Lung (tissue), 12 donors: ENCODE measurements around the gene DYNLRB1. TPM values are rescaled to one million over a fixed set of nuclear protein-coding genes. Genes with fewer than 3 reads are reported as not detected.

Experiments
- ATAC-seq: fragments of 200-7000 bp; cut with Tn5 transposase; one replicate; pipeline ENCODE4 v1.9.1; 2020; ENCODE audit warnings: moderate number of reproducible peaks; ENCODE audit not compliant: insufficient read depth, low FRiP score
- DNase-seq, 3 donors: peaks; one replicate each; pipeline ENCODE4 v3.0.0-alpha.2; 2013 to 2017
- H3K27ac ChIP-seq, 2 donors: one replicate each; pipeline ENCODE4 v1.5.1; 2013; ENCODE audit warnings: mild to moderate bottlenecking in 2 of 2, moderate library complexity in 2 of 2, control low read depth in 1 of 2, inconsistent platforms in 1 of 2, low read depth in 1 of 2, low read length in 1 of 2
- H3K27me3 ChIP-seq, 3 donors: one replicate each; pipeline ENCODE4 v1.5.1; 2013; ENCODE audit warnings: low read length in 2 of 3; ENCODE audit not compliant: control insufficient read depth in 3 of 3, insufficient read depth in 3 of 3
- H3K36me3 ChIP-seq, 4 donors: one replicate each; pipeline ENCODE4 v1.5.1; 2013; ENCODE audit warnings: low read length in 4 of 4, mild to moderate bottlenecking in 1 of 4, moderate library complexity in 1 of 4; ENCODE audit not compliant: control insufficient read depth in 4 of 4, insufficient read depth in 4 of 4
- H3K4me1 ChIP-seq, 5 donors: one replicate each; pipeline ENCODE4 v1.5.1; 2013; ENCODE audit warnings: low read length in 5 of 5, mild to moderate bottlenecking in 2 of 5, moderate library complexity in 1 of 5; ENCODE audit not compliant: control insufficient read depth in 5 of 5, insufficient read depth in 5 of 5
- H3K4me3 ChIP-seq: one replicate; pipeline ENCODE4 v1.5.1; 2013; ENCODE audit warnings: mild to moderate bottlenecking, control low read depth, moderate library complexity
- H3K9ac ChIP-seq, 2 donors: one replicate each; pipeline ENCODE4 v1.5.1; 2013; ENCODE audit warnings: low read length in 2 of 2, control low read depth in 1 of 2; ENCODE audit not compliant: insufficient read depth in 1 of 2
- H3K9me3 ChIP-seq, 4 donors: one replicate each; pipeline ENCODE4 v1.5.1; 2013; ENCODE audit warnings: low read length in 3 of 4, mild to moderate bottlenecking in 1 of 4, moderate library complexity in 1 of 4; ENCODE audit not compliant: control insufficient read depth in 4 of 4, insufficient read depth in 3 of 4
- WGBS, 2 donors: extraction: QIAGEN DNeasy Blood & Tissue Kit; methylation state at CpG; one replicate each; pipeline ENCODE4 v1.1.7; 2013; 5-methylcytosine and 5-hydroxymethylcytosine counted together
- polyA plus RNA-seq, 2 donors: library from polyadenylated mRNA; stranded (reverse); fragments of 200-250 nt; gene quantifications; one replicate each; pipeline ENCODE4 v1.2.1, GENCODE V29; 2013
- total RNA-seq, 2 donors: library from RNA; depleted of rRNA in 1 of 2; stranded (reverse); fragments of >200 nt in 1 of 2; gene quantifications; one replicate each; pipeline ENCODE4 v1.2.1, GENCODE V29; 2014 to 2021
- TF ChIP-seq, protein P1 (sequence below): IDR thresholded peaks from 2 replicates; pipeline ENCODE4 v1.5.1; 2012; ENCODE audit warnings: mild to moderate bottlenecking; ENCODE audit errors: control extremely low read depth, extremely low read depth
- donor health status: control.
- donor health status: control.
- donor health status: Bipolar disorder and iron deficiency.
- donor health status: healthy.
- donor health status: DM: yes; HTN: yes; CAD: no.

DYNLRB1 gene
- total and polyA plus RNA-seq, 4 donors: 77.3 to 433 (median 156) TPM

DNA sequence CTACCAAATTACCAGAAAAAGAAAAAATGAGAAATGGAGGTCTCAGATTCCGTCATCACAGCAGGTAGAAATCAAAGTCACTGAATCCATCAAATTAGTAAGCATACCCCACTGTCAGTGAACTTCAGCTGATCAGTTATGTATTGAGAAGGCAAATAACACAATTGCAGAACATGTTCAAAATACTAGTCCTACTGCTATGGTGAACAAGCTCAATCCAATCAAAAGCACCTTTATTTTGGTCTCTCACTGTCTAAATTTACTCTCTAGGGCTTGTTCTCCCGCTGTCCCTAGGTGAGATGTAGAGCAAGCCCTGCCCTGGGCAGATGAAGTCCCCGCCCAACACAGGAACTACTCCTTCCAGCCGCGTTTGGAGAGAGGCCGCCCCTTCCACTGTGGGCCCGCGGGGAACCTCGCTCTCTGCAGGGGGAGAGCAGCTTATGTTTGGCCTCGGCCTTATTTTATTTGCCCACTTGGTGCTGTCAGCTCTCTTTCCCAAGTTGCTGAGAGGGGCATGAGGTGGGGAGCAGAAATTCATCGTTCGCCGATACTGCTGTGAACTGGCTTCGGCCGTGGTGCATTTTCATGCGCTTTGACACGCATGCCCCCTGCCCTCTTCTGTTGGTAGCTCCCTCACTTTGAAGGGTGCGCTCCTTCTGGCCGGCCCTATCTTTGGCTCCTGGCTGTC lies 28.0 kb downstream of the DYNLRB1 start:
- TF ChIP-seq, protein P1, sequence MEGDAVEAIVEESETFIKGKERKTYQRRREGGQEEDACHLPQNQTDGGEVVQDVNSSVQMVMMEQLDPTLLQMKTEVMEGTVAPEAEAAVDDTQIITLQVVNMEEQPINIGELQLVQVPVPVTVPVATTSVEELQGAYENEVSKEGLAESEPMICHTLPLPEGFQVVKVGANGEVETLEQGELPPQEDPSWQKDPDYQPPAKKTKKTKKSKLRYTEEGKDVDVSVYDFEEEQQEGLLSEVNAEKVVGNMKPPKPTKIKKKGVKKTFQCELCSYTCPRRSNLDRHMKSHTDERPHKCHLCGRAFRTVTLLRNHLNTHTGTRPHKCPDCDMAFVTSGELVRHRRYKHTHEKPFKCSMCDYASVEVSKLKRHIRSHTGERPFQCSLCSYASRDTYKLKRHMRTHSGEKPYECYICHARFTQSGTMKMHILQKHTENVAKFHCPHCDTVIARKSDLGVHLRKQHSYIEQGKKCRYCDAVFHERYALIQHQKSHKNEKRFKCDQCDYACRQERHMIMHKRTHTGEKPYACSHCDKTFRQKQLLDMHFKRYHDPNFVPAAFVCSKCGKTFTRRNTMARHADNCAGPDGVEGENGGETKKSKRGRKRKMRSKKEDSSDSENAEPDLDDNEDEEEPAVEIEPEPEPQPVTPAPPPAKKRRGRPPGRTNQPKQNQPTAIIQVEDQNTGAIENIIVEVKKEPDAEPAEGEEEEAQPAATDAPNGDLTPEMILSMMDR: no peak
- Histone ChIP-seq H3K36me3 (peaks cover 0 to 24% (median 3%) of the 10 kb centered on the region in 4 donors), H3K4me3 (no peak overlapping the region), H3K4me1 (peaks cover 0 to 12% (median 0%) of the 10 kb centered on the region in 5 donors), H3K9me3 (no peaks in the 10 kb centered on the region), H3K9ac (no peak overlapping the region), H3K27ac (no peak overlapping the region), H3K27me3 (no peaks in the 10 kb centered on the region)
- ATAC-seq: no peak
- WGBS, 2 donors: 12 to 25% methylated on average over 19 of the region's 19 CpGs
- peak; percentile 38 to 54 (median 44) for DNase-seq

DNA sequence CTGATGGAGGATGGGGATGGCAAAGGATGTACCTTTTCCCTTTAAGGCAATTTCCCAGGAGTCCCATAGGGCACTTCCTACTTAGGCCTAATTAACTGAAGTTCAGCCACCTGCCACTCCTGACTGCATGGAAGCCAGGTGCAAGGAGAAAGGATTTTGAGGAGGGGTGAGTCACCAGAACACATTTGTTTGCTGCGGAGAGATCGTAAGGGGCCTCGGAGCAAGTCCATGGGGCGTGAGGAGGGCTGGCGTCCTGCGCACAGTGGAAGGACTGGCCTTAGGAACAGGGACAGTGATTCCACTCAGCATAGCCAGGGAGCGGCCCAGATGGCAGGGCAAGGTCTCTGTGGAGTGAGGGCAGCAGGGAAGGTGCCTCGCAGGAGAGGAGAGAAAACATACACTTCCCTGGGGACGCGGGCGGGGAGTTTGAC lies 30.5 kb downstream of the DYNLRB1 start:
- H3K4me1 ChIP-seq: peaks cover 0 to 16% (median 2%) of the 10 kb centered on the region in 5 donors
- 88 to 92% methylated on average over 11 of the region's 11 CpGs for WGBS, 2 donors
- no peaks in the 10 kb centered on the region for H3K27me3 ChIP-seq
- no peaks in the 10 kb centered on the region for H3K9me3 ChIP-seq
- ATAC-seq: no peak
- H3K9ac ChIP-seq: no peak overlapping the region
- peaks cover 0 to 8% (median 0%) of the 10 kb centered on the region in 4 donors for H3K36me3 ChIP-seq
- DNase-seq: no peak
- H3K27ac ChIP-seq: no peak overlapping the region
- no peak overlapping the region for H3K4me3 ChIP-seq
- TF ChIP-seq, protein P1: no peak

DNA sequence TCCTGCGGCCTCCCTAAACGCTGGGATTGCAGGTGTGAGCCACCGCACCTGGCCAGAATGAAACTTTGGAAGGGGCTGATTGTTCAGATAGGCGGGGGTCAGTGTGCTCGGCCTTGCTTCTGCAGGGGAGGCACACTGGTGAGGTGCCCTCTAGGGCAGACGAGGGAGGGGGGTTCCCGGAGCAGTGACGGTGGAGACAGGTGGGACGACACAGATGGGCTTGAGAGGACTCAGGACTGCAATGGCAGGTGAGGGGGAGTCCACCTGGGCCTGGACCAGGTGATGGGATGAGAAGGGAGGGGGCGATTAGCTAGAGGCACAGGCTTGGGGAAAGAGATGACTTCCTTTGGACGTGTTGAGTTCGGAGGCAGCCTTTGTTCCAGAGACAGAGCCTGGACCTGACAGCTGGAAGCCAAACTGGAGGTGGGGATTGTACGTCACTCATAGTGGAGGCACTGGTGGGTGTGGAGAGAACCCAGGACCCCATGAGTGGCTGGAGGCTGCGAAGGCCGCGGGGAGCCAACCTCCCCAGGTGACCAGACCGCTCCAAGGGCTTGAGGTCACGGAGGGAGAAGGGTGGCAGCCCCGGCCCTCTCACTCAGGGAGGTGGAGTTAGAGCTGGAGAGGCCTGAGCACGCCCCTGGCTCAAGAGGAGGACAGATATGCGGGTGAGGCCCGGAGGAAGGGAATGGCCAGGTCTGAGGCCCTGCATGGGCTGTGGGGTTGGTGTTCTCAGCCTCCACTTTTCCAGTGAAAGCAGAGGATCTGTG lies 31.8 kb downstream of the DYNLRB1 start:
- ATAC-seq (no peak), DNase-seq (no peak)
- H3K4me1 ChIP-seq: peaks cover 0 to 16% (median 2%) of the 10 kb centered on the region in 5 donors
- no peak overlapping the region for H3K9ac ChIP-seq
- WGBS, 2 donors: 90 to 95% methylated on average over 22 of the region's 22 CpGs
- H3K4me3 ChIP-seq: no peak overlapping the region
- H3K36me3 ChIP-seq: no peaks in the 10 kb centered on the region
- no peak overlapping the region for H3K27ac ChIP-seq
- no peaks in the 10 kb centered on the region for H3K27me3 ChIP-seq
- H3K9me3 ChIP-seq: no peaks in the 10 kb centered on the region
- TF ChIP-seq, protein P1: no peak
